ENCODE data around the gene NPW.

Gene NPW

GRCh38 chr16:1997494-1998359 is 21.9 kb upstream of the NPW start:
- Histone ChIP-seq H3K9me3 (ENCODE audit: control insufficient read depth, low read length) (no peaks in the 10 kb centered on the region), H3K27me3 (ENCODE audit: control insufficient read depth, insufficient read depth, low read length) (no peaks in the 10 kb centered on the region), H3K9ac (no peak overlapping the region), H3K79me2 (no peaks in the 10 kb centered on the region), H3K4me1 (no peaks in the 10 kb centered on the region), H2AFZ (no peak overlapping the region), H3K27ac (no peak overlapping the region), H3K36me3 (ENCODE audit: control insufficient read depth, insufficient read depth, low read length) (no peaks in the 10 kb centered on the region), H3K4me3 (ENCODE audit: low read depth, low read length) (no peak overlapping the region), H3K4me2 (ENCODE audit: low read length) (no peak overlapping the region)
- no peak for TF ChIP-seq CTCF (IDR thresholded peaks at IDR 0.05)

- Histone ChIP-seq H3K4me3 (ENCODE audit: low read depth, low read length) (no peak overlapping the region), H3K27ac (no peak overlapping the region), H3K79me2 (peaks cover 6% of the 10 kb centered on the region), H3K4me1 (no peaks in the 10 kb centered on the region), H3K4me2 (ENCODE audit: low read length) (no peak overlapping the region), H3K9me3 (ENCODE audit: control insufficient read depth, low read length) (no peaks in the 10 kb centered on the region), H2AFZ (no peak overlapping the region), H3K36me3 (ENCODE audit: control insufficient read depth, insufficient read depth, low read length) (no peaks in the 10 kb centered on the region), H3K27me3 (ENCODE audit: control insufficient read depth, insufficient read depth, low read length) (no peaks in the 10 kb centered on the region), H3K9ac (no peak overlapping the region)
- no peak for TF ChIP-seq CTCF (IDR thresholded peaks at IDR 0.05)
Measured at GRCh38 chr16:1998360-1998835, 21.2 kb upstream of the NPW start.

- Histone ChIP-seq H3K9ac (no peak overlapping the region), H3K4me1 (no peaks in the 10 kb centered on the region), H3K9me3 (ENCODE audit: control insufficient read depth, low read length) (no peaks in the 10 kb centered on the region), H3K4me2 (ENCODE audit: low read length) (no peak overlapping the region), H3K27ac (no peak overlapping the region), H3K79me2 (peaks cover 12% of the 10 kb centered on the region), H3K27me3 (ENCODE audit: control insufficient read depth, insufficient read depth, low read length) (no peaks in the 10 kb centered on the region), H3K36me3 (ENCODE audit: control insufficient read depth, insufficient read depth, low read length) (no peaks in the 10 kb centered on the region), H3K4me3 (ENCODE audit: low read depth, low read length) (no peak overlapping the region), H2AFZ (no peak overlapping the region)
- TF ChIP-seq CTCF (IDR thresholded peaks at IDR 0.05), result no peak
Measured at GRCh38 chr16:1998852-1999801, 20.5 kb upstream of the NPW start.

GRCh38 chr16:1999866-2000514 is 19.6 kb upstream of the NPW start:
- no peaks in the 10 kb centered on the region for H3K36me3 ChIP-seq (ENCODE audit: control insufficient read depth, insufficient read depth, low read length)

More at GRCh38 chr16:1999866-2000514, 19.6 kb upstream of the NPW start:
- H3K4me2 ChIP-seq (ENCODE audit: low read length), result no peak overlapping the region
- no peak overlapping the region for H2AFZ ChIP-seq
- no peaks in the 10 kb centered on the region for H3K9me3 ChIP-seq (ENCODE audit: control insufficient read depth, low read length)
- no peak for TF ChIP-seq CTCF (IDR thresholded peaks at IDR 0.05)
- no peaks in the 10 kb centered on the region for H3K27me3 ChIP-seq (ENCODE audit: control insufficient read depth, insufficient read depth, low read length)
- no peaks in the 10 kb centered on the region for H3K4me1 ChIP-seq
- peaks cover 19% of the 10 kb centered on the region for H3K79me2 ChIP-seq
- H3K9ac ChIP-seq, result no peak overlapping the region
- no peak overlapping the region for H3K27ac ChIP-seq
- H3K4me3 ChIP-seq (ENCODE audit: low read depth, low read length), result no peak overlapping the region
